ENCODE data around the gene REV3L.

GRCh38 chr6:111527367-111527766 lies 44.3 kb upstream of the REV3L start:
- TF ChIP-seq POLR2AphosphoS5 (IDR thresholded peaks at IDR 0.05; ENCODE audit: borderline replicate concordance, low read depth, low read length) (no peak), FOXP2 (optimal IDR thresholded peaks at IDR 0.05; ENCODE audit: control extremely low read depth, extremely low read length, insufficient read depth) (no peak), EZH2 (IDR thresholded peaks at IDR 0.05) (no peak)

All from SK-N-MC (cell line).